ENCODE results near the gene ACSS1. TPM values are rescaled to one million over a fixed set of nuclear protein-coding genes. Genes with fewer than 3 reads are reported as not detected.

ACSS1 gene
- total RNA-seq, 1 donor from 2014 or later = 3.7 TPM

DNA sequence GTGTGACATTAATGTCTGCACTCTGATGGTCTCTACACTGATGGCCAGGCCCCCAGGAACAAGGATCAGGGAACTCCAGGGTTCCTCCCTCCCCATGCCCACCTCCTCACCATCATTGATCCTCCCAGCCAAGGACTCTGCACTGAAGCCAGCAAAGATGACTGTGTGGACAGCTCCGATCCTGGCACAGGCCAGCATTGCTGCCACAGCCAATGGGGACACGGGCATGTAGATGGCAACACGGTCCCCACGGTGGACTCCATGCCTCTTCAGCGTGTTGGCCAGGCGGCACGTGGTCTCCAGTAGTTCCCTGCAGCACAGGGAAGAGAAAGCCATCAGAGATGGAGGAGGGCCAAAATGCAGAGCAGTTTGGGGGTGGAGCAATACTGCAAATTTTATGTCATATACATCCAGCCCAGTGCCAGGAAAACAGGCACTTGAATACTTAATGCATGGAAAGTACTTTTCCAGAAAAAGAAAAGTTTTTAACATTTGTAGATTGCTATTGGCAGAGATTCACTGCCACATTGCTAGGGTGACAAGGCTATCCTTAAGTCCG, 27.2 kb downstream of the ACSS1 start:
- no peak for DNase-seq

DNA sequence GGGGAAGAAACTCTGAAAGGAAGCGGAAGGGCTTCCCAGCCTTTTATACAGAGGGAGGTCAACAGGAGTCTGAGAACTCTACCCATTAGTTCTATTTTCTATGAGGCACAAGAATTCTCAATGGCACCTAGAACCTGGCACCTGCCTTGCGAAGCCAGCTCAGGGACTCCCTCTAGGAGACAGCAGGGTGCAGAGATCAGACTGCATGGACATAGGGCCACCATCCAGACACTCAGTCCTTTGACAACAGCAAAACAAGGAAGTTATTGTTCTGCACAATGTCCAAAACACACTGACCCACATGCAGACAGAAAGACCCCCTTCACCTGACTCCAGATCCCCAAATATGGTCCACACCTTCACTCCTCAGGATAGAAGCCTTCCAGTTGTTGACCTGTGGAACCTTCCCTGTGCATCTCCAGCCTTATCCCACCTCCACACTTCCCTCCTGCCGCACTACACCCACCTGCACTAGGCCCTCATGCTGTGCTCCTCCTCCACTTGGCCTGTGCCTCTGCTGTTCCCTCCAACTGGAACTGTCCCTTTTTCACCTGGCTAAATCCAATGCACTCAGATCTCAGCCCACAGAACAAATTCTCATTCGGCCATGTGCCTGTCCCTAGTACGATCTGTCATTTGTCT, 27.8 kb downstream of the ACSS1 start:
- DNase-seq = no peak

DNA sequence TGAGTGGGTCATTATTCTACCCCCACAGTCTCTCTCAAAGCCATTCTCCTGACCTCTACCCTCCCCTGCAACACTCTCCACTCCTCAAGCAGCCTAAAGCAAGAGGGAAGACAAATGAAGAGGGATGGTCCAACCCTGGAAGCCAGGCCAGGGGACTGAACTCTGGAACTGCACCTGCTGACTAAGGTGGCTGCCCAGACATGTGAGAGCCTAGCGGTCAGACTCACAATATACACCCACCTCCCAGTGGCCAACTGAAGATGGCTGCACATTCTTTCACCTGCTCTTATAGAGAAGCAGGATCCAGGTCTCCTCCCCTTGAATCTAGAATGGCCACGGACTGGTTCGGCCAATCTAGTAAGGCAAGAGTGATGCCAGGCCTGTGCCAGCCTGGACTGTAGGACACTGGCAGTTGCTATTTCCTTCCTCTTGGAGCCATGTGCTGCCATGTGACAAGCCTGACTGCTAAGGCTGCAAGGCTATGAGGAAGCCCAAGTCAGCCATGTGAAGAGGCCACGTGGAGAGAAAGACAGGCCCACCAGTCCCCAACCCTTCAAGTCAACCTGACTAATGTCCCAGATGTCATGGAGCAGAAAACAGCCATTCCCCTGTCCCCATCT, 31.8 kb downstream of the ACSS1 start:
- no peak for DNase-seq

DNA sequence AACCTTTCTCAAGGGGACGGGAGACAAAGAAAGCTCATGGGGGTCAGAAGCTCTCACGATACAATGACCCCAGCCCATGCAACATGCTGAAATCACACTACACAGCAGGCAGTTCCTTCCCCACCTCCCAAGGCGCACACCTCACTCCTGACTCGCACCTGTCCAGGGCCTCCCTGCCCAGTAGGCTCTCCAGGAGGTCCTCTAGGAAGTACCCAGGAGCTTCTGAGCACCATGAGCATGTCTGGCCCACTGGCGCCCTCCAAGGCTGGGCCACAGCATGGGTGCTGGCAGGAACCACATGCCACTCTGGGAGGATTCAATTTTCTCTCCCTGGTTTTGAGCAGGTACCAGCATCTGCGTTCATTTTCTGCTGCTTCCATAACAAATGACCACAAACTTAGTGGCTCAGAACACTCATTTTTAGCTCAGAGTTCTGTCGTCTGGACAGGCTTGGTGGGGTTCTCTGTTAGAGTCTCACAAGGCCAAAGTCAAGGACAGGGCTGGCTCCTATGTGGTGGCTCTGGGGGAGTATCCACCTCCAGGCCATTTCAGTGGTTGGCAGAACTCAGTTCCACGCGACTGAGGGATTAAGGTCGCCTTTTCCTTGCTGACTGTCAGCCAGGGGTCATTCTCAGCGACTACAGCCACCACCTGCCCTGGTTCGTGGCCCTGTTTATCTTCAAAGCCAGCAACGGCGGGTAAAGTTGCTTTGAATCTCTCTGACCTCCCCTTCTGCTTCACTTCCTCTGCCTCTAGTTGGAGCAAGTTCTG, 32.7 kb downstream of the ACSS1 start:
- no peak for DNase-seq

DNA sequence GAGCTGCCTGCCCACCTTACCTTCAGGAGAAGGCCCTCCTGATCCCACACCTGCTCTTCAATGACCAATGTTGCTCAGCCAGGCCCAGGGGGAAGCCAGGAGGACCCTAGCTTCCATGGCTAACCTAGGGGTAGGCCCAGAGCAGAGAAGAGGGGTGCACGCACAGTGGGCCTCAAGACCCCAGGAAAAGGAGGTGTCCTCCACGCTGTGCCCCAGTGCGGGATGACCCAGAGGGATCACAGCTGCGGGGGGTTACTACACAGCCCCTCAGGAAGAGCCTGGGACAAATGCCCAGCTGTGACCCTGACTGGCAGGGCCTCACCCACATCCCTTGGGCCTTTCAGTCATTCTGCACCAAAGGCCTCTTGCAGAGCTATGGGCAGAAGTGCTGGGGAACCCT, 33.8 kb downstream of the ACSS1 start:
- DNase-seq = no peak

DNA sequence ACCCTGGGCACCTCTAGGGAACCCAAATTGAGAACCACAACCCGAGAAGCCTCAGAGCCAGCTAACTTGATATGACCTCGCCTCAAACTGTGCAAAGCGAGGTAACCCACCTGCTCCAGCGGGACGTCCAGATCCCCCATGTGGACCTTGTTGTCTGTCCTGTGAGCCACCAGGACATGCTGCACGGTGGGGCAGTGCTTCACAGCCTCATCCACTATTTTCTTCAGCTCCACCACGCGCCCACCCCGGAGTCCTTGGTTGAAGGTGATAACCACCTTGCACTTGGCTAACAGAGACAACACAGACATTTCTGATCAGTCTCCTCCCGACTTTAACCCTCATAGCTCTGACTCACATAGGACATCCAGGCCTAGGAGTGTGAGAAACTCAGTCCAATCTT, 34.6 kb downstream of the ACSS1 start:
- DNase-seq = no peak

DNA sequence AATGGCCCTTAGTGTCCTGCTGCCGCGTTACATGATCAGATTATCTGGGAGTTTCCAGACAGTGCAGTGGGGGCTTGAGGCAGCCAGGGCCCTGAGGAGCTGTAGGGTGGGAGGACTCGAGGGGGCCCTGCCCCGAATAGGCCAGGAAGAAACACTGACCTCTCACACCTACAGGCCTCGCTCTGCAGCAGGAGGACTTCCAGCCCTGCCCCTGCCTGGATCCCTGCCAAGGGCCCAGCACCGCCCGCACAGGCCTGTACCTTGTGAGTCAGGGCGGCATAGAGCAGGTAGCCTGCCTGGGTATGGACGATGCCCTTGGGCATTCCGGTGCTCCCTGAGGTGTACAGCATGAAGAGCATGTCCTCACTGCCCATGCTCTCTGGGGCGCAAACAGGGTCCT, 35.3 kb downstream of the ACSS1 start:
- no peak for DNase-seq

DNA sequence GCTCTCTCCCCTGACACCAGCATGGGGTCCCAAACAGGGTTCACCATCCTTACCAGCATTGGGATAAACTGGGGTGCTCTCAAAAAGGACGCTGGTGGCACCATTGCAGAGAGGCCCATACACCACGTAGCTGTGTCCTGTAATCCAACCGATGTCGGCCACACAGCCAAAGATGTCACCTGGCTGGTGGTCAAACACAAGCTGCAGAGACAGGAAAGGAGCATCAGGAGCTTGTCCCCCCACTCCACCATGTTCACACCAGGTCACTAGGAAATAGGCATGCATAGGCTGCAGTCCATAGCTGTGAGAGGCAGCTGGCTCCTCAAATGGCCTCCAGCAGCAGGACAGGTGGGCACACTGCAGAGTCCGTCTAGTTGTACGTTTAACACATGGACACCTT, 36.6 kb downstream of the ACSS1 start:
- no peak for DNase-seq

DNA sequence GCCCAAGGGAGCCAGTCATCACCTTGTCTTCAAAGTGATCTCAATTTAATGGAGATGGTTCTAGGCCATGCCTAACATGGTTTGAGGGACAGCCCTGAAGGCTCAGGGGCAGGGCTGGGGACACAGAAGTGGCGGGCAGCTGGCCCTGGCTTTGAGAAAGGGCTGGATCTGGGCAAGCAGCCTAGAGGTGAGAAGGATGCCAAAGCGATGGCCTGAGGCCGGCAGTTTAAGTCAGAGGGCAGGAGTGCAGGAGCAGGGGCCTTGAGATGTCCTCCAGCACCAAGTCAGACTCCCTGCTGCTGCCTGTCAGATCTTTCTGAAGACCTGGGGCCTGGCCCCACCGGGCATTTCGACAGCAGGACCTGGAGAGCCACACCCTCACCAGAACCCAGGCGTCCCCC, 37.0 kb downstream of the ACSS1 start:
- no peak for DNase-seq

DNA sequence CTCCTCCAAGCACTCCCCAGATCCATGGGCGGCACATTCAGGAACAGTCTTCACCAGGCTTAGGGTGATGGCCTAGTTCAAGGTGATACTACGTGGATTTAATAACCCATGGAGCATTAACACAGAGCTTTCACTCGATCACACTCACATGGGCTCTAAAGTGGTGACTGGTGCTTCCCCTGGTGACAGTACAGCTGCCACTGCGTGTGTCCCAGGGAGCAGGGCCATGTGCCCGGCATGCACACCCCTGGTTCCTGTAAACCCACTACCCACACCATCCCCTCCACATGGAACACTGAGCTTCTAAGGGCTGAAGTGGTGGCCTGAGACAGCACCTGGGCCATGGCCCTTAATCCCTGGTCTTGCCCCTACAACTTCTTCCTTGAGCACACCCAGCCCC, 37.6 kb downstream of the ACSS1 start:
- no peak for DNase-seq

DNA sequence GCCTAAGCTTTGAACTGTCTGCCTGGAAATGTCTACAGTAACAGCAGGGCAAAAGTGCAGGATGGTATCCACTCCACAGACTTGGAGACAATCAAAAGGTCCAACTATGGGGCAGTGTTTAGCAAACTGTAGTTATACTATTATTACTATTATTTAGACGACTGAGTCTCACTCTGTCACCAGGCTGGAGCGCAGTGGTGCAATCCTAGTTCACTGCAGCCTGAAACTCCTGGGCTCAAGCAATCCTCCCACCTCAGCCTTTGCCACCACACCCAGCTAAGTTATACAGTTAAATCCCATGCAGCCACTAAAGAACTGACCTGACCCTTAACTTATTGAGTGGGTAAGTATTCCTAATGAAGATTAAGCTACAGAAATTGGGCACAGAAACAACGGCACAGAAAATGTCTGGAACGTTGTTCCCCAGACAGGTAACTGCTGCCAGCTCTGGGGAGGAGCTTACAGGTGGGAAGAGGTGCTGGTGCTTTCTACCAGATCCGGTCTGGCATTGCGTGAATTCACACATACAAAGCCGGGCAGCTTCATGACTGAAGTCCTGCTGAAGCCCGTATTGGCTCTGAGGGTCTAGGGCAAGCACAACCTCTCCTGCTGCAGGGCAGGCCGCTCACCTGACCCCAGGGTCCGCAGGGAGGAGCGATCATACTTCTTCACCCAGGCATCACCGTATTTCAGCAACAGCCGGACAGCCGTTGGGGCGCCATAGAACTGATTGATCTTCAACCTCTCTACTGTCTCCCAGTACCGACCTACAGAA, 38.4 kb downstream of the ACSS1 start:
- DNase-seq = no peak

DNA sequence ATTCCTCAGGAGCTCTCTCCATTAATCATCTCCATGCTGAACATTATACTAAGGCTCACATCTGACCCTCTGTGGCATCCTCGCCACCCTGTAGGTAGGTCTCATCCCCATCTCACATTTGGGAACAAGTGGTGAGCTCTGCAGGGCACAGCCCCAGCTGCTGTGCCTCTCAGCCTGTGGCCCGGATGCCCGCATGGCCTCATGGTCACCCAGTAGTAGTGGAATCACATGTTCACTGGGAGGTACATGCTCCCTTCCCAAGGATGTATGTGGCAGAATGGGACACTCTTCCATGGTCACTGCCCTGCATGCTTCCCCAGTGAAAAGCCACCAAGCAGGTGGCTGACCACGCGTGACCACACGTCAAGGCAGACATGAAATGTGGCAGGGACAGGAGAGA, 39.1 kb downstream of the ACSS1 start:
- no peak for DNase-seq

DNA sequence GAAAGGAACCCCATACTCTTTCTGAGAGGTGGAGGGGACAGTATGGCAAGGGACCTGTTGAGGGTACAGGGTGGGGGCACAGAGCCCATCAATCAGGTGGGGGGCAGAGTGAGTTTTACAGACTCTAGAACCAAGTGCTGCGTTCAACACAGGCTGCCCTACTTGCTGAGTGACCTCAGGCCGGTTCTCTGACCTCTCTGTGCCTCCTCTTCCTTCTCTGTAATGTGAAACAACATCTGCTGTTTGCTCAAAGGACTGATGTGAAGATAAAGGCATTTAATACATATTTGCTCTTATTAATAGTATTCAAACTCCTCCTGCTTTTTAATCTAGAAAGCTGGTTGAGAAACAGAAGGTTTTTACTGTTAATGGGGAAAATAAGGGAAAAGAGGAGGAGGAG, 39.5 kb downstream of the ACSS1 start:
- DNase-seq = no peak

DNA sequence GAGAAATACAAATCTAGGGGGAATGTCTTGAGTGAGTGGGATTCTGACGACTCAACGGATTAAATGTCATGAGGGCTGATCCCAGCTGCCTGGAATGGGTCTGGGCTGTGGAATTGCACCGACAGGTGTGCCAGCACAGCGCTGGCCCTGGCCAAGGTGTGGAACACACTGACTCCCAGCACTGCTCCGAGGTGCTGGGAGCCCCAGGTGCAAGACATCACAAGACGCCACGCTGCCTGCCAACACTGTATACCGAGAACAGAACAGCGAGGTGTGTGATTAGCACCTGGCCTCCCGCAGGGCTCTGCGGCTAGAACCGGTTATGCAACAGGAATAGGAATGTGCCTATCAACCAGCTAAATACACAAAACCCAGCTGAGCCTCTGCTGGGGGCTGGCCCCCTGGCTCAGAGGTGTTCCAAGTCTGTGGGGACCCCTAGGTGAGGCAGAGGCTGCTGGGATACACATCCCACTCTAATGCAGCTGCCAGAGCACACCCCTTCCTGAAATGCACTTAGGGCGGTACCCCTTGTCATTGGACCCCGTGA, 40.6 kb downstream of the ACSS1 start:
- DNase-seq = no peak

DNA sequence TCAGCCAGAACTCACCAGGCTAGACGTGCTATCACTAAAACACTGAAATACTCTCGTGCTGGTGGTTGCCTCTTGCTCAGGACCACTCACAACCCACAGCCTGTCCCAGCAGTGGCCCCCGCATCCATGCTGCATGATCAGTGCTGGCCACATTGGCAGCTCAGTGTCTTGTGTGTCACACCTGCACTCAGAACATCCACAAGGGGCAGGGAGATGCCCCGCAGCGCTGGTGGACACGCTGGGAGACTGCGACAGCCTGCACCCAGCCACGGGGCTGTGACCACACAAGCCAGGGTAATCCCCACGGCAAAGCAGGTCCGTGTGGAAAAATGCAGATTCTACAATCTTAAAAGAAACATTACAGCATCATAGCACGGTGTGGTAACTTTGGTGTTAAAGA, 41.5 kb downstream of the ACSS1 start:
- DNase-seq = no peak

DNA sequence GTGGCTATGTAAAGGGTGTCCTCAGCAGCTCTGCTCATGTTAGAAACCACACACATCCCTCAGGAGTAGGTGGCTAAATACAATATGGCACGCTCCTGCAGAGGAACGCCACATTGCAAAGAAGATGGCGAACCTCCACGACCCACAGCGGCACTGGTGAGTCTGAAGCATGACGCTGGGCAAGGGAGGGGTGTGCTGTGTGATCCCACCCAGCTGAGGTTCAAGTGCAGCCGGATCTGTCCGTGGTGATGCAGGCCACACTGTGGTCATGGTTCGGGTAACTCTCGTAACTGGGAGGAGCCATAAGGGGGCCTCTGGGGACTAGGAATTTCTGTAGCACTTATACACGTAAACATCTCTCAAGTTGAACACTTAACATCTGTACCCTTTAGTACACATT, 42.0 kb downstream of the ACSS1 start:
- DNase-seq = no peak

DNA sequence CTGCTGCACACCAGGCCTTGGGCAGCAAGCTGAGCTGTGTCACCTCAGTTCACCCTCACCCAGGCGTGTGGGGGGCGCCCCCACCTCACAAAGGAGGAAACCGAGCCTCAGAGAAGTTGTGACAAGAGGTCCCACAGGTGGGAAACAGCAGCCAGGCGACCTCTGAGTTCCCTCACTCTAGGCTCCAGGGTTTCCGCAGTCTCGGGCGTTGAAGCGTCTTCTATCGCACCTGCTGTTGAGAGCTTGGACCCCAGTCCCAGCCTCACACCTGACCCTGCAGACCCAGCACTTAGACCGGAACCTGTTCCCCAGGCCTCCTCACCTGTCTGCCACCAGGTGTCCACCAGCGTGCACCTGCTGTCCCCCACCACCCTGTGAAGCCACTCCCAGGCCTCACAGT, 43.1 kb downstream of the ACSS1 start:
- no peak for DNase-seq

DNA sequence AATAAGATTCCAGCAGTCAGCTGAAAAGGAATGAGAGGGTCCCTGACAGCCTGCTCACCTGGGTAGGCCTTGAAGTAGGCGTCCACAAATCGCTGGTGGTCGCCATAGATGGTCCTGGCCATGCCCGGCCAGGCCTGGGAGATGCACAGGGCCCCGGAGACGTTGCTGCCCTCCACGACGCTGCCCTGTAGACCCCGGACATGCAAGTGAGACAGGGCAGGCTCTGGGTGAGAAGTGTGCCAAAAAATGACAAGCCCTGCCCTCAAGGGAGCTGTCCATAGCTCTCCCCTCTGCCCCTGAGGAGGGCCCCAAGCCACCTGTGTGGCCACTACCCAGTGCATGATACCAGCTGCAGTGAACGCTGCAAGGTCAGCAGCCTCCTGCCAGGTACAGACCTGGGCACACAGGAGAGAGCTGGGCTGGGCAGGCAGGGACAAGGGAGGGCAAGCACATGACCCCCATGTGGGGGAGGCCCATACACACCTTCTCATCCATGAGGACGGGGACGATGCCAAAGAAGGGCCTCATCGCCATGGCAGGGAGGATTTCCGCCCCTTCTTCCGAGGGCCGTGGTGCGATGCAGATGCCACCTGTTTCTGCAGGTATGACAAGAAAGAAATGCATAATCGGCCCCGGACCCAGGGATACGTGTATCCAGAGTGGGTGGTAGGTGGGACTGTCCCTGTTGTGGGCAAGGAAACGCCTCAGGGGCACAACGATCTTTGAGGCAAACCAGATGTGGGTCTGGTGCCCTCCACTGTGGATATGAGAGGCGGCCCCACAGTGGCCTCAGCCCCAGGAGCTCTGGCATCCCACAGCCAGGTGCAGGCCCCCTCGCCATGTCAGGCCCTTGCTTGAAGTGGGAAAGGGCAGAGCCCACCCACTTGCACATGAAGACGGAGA, 44.2 kb downstream of the ACSS1 start:
- no peak for DNase-seq

DNA sequence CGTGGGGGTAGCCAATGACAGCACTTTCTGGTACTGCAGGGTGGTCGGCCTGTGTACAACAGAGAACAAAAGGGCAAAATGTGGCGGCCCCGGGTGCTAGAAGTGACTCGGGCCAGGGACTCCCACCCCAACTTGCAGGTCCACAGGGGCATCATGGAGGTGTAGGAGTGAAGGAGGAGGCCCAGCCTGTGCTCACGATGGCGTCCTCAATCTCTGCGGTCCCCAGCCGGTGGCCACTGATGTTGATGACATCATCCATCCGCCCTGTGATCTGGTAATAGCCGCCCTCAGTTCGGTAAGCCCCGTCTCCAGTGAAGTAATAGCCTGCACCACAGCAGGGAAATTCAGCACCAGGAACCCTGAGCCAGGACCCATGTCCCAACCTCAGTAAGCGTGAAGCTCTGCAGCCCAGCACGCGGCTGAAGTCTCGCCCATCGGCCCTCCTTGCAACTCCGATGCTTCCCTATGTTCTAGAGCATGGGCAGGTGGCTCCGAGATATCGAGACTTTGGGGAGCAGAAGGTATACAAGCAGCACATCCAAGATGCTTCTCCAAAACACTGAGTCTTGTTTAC, 45.2 kb downstream of the ACSS1 start:
- no peak for DNase-seq

DNA sequence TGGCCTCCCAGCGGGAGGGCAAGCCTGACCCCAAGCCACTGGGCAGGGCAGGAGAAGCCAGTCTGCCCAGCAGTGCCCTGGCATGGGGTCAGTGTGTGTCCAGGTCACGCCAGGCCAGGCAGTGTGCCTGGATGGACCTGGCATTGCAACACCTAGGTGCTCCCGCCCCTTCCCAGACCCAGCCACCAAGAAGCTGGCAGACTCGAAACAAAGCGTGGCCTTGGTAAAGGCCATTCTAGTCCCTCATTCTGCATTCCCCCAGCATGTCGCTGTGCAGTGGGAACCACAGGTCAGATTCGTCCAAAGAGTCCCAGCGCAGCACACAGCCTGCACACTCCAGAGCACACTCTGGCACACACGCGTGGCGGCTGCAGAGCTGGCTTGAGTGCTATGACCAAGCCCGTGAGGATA, 46.1 kb downstream of the ACSS1 start:
- no peak for DNase-seq

DNA sequence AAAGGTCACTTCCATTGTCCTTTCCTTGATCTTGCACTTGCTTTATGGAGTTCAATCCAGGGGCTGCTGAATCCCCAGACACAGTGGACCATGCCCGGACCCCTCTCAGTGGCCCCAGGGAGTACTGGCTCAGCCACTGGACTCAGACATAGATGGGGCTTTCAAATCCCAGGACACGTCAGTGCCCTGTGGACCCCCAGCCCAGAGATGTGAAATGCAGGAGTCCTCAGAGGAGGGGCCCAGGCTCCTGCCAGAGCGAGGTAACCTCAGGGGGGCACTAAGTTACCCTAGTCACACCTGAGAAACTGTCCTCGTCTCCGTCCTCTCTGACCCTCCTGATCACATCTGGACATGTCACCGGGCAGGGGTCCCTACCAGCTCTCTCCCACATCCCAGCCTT, 46.7 kb downstream of the ACSS1 start:
- no peak for DNase-seq
